ENCODE results near the gene UBXN11.

The UBXN11 gene

GRCh38 chr1:26259005-26259404, 47.4 kb downstream of the UBXN11 start:
- in situ Hi-C loops (cut with MboI; ENCODE audit: low pct_unique_long_range_greater_than_20kb, low sequenced_read_pairs, unreplicated experiment): no loop called here
- TF ChIP-seq, protein P1, sequence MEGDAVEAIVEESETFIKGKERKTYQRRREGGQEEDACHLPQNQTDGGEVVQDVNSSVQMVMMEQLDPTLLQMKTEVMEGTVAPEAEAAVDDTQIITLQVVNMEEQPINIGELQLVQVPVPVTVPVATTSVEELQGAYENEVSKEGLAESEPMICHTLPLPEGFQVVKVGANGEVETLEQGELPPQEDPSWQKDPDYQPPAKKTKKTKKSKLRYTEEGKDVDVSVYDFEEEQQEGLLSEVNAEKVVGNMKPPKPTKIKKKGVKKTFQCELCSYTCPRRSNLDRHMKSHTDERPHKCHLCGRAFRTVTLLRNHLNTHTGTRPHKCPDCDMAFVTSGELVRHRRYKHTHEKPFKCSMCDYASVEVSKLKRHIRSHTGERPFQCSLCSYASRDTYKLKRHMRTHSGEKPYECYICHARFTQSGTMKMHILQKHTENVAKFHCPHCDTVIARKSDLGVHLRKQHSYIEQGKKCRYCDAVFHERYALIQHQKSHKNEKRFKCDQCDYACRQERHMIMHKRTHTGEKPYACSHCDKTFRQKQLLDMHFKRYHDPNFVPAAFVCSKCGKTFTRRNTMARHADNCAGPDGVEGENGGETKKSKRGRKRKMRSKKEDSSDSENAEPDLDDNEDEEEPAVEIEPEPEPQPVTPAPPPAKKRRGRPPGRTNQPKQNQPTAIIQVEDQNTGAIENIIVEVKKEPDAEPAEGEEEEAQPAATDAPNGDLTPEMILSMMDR (IDR thresholded peaks at IDR 0.05; ENCODE audit: extremely low read depth, insufficient read depth, missing control alignments): no peak
- no peak for DNase-seq (ENCODE audit: low spot score)

GRCh38 chr1:26257222-26257621, 49.2 kb downstream of the UBXN11 start:
- TF ChIP-seq, protein P1 (IDR thresholded peaks at IDR 0.05; ENCODE audit: extremely low read depth, insufficient read depth, missing control alignments): no peak
- in situ Hi-C loops (cut with MboI; ENCODE audit: low pct_unique_long_range_greater_than_20kb, low sequenced_read_pairs, unreplicated experiment): no loop called here
- DNase-seq (ENCODE audit: low spot score): no peak

DNA sequence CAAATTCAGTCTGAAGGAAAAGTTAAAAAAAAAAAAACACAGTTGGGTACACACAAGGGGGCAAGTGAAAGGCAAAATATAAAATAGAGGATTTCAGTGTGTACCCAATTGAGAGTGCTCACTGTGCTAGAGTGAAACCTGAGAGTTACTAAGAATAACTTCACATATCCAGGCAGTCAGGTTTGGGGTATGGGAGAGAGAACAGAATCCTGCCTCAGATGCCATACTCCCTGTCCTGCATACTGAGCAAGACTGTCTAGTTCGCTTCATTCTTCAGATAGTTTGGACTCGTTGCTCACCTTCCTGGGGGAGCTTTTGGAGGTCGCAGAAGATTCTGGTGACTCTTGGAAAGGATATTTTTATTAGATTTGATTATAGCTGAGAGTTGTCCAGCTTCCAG, 52.0 kb downstream of the UBXN11 start:
- TF ChIP-seq, protein P1 (IDR thresholded peaks at IDR 0.05; ENCODE audit: extremely low read depth, insufficient read depth, missing control alignments): no peak
- in situ Hi-C loops (cut with MboI; ENCODE audit: low pct_unique_long_range_greater_than_20kb, low sequenced_read_pairs, unreplicated experiment): no loop called here
- no peak for DNase-seq (ENCODE audit: low spot score)

DNA sequence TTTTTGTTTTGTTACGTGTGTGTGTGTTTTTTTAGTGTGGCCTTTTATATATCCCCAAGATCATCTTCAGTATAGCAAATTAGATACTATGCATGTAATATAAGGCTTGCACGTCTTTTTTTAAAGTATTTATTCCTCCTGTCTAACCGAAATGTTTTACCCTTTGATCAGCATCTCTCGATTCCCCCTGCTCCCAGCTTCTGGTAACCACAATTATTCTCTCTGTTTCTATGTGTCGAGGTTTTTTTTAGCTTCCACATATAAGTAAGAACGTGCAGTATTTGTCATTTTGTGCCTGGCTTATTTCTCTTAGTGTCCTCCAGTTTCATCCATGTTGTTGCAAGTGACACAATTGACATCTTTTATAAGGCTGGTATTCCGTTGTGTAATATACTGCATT, 53.7 kb downstream of the UBXN11 start:
- in situ Hi-C loops (cut with MboI; ENCODE audit: low pct_unique_long_range_greater_than_20kb, low sequenced_read_pairs, unreplicated experiment): no loop called here
- TF ChIP-seq, protein P1 (IDR thresholded peaks at IDR 0.05; ENCODE audit: extremely low read depth, insufficient read depth, missing control alignments): no peak
- DNase-seq (ENCODE audit: low spot score): no peak

GRCh38 chr1:26239936-26240335, 66.5 kb downstream of the UBXN11 start:
- in situ Hi-C loops (cut with MboI; ENCODE audit: low pct_unique_long_range_greater_than_20kb, low sequenced_read_pairs, unreplicated experiment): no loop called here
- TF ChIP-seq, protein P1 (IDR thresholded peaks at IDR 0.05; ENCODE audit: extremely low read depth, insufficient read depth, missing control alignments): no peak
- no peak for DNase-seq (ENCODE audit: low spot score)

- TF ChIP-seq, protein P1 (IDR thresholded peaks at IDR 0.05; ENCODE audit: extremely low read depth, insufficient read depth, missing control alignments): no peak
- no peak for DNase-seq (ENCODE audit: low spot score)
- in situ Hi-C loops (cut with MboI; ENCODE audit: low pct_unique_long_range_greater_than_20kb, low sequenced_read_pairs, unreplicated experiment): no loop called here
Measured at GRCh38 chr1:26237230-26237966, 69.0 kb downstream of the UBXN11 start.
